Nephron progenitor cell (in vitro differentiated cells): ENCODE results near the gene PLXNA4.

Experiments used
- DNase-seq: peaks from one replicate; pipeline ENCODE4 v3.0.0; 2021
- H3K27ac Mint-ChIP-seq: 2 replicates; pipeline ENCODE4 v1.8.0; 2021; ENCODE audit warnings: mild to moderate bottlenecking, moderate library complexity, mixed read lengths
- H3K27me3 Mint-ChIP-seq: 2 replicates; pipeline ENCODE4 v1.8.0; 2021; ENCODE audit warnings: mild to moderate bottlenecking, low read depth, mixed read lengths; ENCODE audit not compliant: poor library complexity
- H3K36me3 Mint-ChIP-seq: 2 replicates; pipeline ENCODE4 v1.8.0; 2021; ENCODE audit warnings: low read depth, mixed read lengths
- H3K4me1 Mint-ChIP-seq: 2 replicates; pipeline ENCODE4 v1.8.0; 2021; ENCODE audit warnings: mixed read lengths
- H3K4me3 Mint-ChIP-seq: 2 replicates; pipeline ENCODE4 v1.8.0; 2021; ENCODE audit warnings: mild to moderate bottlenecking, moderate library complexity, mixed read lengths
- H3K9me3 Mint-ChIP-seq: 2 replicates; pipeline ENCODE4 v1.8.0; 2021; ENCODE audit warnings: mild to moderate bottlenecking, moderate library complexity, mixed read lengths
- CTCF ChIP-seq: fragments of 200-600 bp; sonication (generic); IDR thresholded peaks from 2 replicates; pipeline ENCODE4 v1.5.0; 2021; ENCODE audit warnings: antibody characterized with exemption

The PLXNA4 gene

GRCh38 chr7:132226046-132226956 is 350.0 kb downstream of the PLXNA4 start:
- Mint-ChIP-seq H3K4me1 (peaks cover 20% of the 10 kb centered on the region), H3K9me3 (no peaks in the 10 kb centered on the region), H3K27me3 (peaks cover 51% of the 10 kb centered on the region), H3K4me3 (no peak overlapping the region), H3K36me3 (no peaks in the 10 kb centered on the region), H3K27ac (no peak overlapping the region)
- no peak for TF ChIP-seq CTCF
- DNase-seq, result no peak

- H3K4me1 Mint-ChIP-seq, result peaks cover 20% of the 10 kb centered on the region
- H3K4me3 Mint-ChIP-seq, result no peak overlapping the region
- H3K9me3 Mint-ChIP-seq, result no peaks in the 10 kb centered on the region
- no peak overlapping the region for H3K27ac Mint-ChIP-seq
- H3K36me3 Mint-ChIP-seq, result no peaks in the 10 kb centered on the region
- TF ChIP-seq CTCF, result no peak
- H3K27me3 Mint-ChIP-seq, result peaks cover 51% of the 10 kb centered on the region
- DNase-seq, result no peak
Observed at GRCh38 chr7:132225216-132226030, 350.8 kb downstream of the PLXNA4 start.

GRCh38 chr7:132221356-132221755 is 354.9 kb downstream of the PLXNA4 start:
- no peak for DNase-seq
- Mint-ChIP-seq H3K4me1 (peaks cover 25% of the 10 kb centered on the region), H3K4me3 (no peak overlapping the region), H3K9me3 (no peaks in the 10 kb centered on the region), H3K27ac (no peak overlapping the region), H3K36me3 (no peaks in the 10 kb centered on the region), H3K27me3 (peaks cover 20% of the 10 kb centered on the region)
- no peak for TF ChIP-seq CTCF

GRCh38 chr7:132220060-132220459 is 356.2 kb downstream of the PLXNA4 start:
- no peaks in the 10 kb centered on the region for H3K36me3 Mint-ChIP-seq
- no peak for DNase-seq
- H3K27ac Mint-ChIP-seq, result no peak overlapping the region
- no peak overlapping the region for H3K4me3 Mint-ChIP-seq
- peaks cover 16% of the 10 kb centered on the region for H3K4me1 Mint-ChIP-seq
- no peak for TF ChIP-seq CTCF
- peaks cover 21% of the 10 kb centered on the region for H3K27me3 Mint-ChIP-seq
- no peaks in the 10 kb centered on the region for H3K9me3 Mint-ChIP-seq

- peaks cover 16% of the 10 kb centered on the region for H3K4me1 Mint-ChIP-seq
- no peak for TF ChIP-seq CTCF
- no peaks in the 10 kb centered on the region for H3K36me3 Mint-ChIP-seq
- DNase-seq, result no peak
- no peak overlapping the region for H3K4me3 Mint-ChIP-seq
- H3K27me3 Mint-ChIP-seq, result peaks cover 24% of the 10 kb centered on the region
- H3K9me3 Mint-ChIP-seq, result no peaks in the 10 kb centered on the region
- H3K27ac Mint-ChIP-seq, result no peak overlapping the region
Observed at GRCh38 chr7:132218876-132219275, 357.4 kb downstream of the PLXNA4 start.
